Measurements from ENCODE around the gene AGXT2.
"Not testable (repeated sequence)": the region's sequence is repeated elsewhere in the genome, so short reads cannot be mapped to it uniquely, and the experiment has no call there.

The AGXT2 gene

DNA sequence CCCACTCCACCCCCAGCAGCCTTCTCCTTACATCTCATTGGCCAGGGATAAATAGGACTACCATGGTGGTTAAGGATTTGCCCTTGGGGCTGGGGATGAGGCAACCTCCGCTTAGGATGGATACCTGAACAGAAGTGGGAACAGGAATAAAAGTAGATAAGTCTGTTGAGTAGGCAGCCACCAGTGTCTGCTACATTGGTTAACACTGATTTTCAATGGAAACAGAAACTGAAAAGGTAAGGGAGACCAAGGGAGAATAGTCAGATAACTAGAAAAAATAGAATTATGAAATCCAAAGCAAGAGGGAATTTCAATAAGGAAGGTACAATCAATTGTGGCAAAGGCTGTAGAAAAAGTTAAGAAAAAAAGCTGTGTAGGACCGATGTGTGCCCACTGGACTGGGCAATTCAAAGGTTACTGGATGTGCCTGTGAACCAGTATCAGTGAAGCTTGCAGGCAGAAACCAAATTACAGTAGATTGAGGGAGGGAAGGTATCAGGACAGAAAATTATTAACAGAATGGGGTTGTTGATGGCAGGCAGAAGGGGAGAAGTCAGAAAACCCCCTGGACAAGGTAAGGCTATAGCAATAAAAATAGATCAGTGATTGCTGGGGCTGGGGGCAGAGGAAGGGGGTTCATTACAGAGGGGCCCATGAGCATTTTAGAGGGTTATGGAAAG, 69.7 kb downstream of the AGXT2 start:
- TF ChIP-seq PPARA (CRISPR knock-in tag; IDR thresholded peaks at IDR 0.05; ENCODE audit: borderline replicate concordance), result no peak
- no peak for TF ChIP-seq OSR1 (CRISPR knock-in tag; IDR thresholded peaks at IDR 0.05)
- TF ChIP-seq GLIS3 (CRISPR knock-in tag; IDR thresholded peaks at IDR 0.05), result no peak
- no peak for TF ChIP-seq ISL1 (CRISPR knock-in tag; IDR thresholded peaks at IDR 0.05)
- TF ChIP-seq, protein P1, sequence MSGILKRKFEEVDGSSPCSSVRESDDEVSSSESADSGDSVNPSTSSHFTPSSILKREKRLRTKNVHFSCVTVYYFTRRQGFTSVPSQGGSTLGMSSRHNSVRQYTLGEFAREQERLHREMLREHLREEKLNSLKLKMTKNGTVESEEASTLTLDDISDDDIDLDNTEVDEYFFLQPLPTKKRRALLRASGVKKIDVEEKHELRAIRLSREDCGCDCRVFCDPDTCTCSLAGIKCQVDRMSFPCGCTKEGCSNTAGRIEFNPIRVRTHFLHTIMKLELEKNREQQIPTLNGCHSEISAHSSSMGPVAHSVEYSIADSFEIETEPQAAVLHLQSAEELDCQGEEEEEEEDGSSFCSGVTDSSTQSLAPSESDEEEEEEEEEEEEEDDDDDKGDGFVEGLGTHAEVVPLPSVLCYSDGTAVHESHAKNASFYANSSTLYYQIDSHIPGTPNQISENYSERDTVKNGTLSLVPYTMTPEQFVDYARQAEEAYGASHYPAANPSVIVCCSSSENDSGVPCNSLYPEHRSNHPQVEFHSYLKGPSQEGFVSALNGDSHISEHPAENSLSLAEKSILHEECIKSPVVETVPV (CRISPR knock-in tag; IDR thresholded peaks at IDR 0.05), result no peak
- TF ChIP-seq, protein P2, sequence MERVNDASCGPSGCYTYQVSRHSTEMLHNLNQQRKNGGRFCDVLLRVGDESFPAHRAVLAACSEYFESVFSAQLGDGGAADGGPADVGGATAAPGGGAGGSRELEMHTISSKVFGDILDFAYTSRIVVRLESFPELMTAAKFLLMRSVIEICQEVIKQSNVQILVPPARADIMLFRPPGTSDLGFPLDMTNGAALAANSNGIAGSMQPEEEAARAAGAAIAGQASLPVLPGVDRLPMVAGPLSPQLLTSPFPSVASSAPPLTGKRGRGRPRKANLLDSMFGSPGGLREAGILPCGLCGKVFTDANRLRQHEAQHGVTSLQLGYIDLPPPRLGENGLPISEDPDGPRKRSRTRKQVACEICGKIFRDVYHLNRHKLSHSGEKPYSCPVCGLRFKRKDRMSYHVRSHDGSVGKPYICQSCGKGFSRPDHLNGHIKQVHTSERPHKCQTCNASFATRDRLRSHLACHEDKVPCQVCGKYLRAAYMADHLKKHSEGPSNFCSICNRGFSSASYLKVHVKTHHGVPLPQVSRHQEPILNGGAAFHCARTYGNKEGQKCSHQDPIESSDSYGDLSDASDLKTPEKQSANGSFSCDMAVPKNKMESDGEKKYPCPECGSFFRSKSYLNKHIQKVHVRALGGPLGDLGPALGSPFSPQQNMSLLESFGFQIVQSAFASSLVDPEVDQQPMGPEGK (CRISPR knock-in tag; IDR thresholded peaks at IDR 0.05; ENCODE audit: borderline replicate concordance), result no peak
- no peak for TF ChIP-seq CSDC2 (CRISPR knock-in tag; IDR thresholded peaks at IDR 0.05)
- TF ChIP-seq, protein P3, sequence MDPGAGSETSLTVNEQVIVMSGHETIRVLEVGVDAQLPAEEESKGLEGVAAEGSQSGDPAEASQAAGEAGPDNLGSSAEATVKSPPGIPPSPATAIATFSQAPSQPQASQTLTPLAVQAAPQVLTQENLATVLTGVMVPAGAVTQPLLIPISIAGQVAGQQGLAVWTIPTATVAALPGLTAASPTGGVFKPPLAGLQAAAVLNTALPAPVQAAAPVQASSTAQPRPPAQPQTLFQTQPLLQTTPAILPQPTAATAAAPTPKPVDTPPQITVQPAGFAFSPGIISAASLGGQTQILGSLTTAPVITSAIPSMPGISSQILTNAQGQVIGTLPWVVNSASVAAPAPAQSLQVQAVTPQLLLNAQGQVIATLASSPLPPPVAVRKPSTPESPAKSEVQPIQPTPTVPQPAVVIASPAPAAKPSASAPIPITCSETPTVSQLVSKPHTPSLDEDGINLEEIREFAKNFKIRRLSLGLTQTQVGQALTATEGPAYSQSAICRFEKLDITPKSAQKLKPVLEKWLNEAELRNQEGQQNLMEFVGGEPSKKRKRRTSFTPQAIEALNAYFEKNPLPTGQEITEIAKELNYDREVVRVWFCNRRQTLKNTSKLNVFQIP (CRISPR knock-in tag; IDR thresholded peaks at IDR 0.05; ENCODE audit: borderline replicate concordance, low read depth), result no peak
- no peak for TF ChIP-seq BACH2 (CRISPR knock-in tag; IDR thresholded peaks at IDR 0.05; ENCODE audit: borderline replicate concordance)
- no peak for ATAC-seq

GRCh38 chr5:34976347-34976746, 71.4 kb downstream of the AGXT2 start:
- TF ChIP-seq ARNTL (CRISPR knock-in tag; IDR thresholded peaks at IDR 0.05; ENCODE audit: borderline replicate concordance, low read depth) (no peak), ESRRG (CRISPR knock-in tag; IDR thresholded peaks at IDR 0.05) (no peak), ZNF70 (CRISPR knock-in tag; IDR thresholded peaks at IDR 0.05) (no peak), TSHZ2 (CRISPR knock-in tag; IDR thresholded peaks at IDR 0.05) (no peak), RARB (CRISPR knock-in tag; IDR thresholded peaks at IDR 0.05) (no peak), OSR1 (CRISPR knock-in tag; IDR thresholded peaks at IDR 0.05) (no peak), ZC3H10 (CRISPR knock-in tag; IDR thresholded peaks at IDR 0.05) (no peak), SNAI2 (CRISPR knock-in tag; IDR thresholded peaks at IDR 0.05) (no peak), ZNF565 (CRISPR knock-in tag; conservative IDR thresholded peaks at IDR 0.05; ENCODE audit: low read depth) (no peak), ISL1 (CRISPR knock-in tag; IDR thresholded peaks at IDR 0.05) (no peak), ZFP3 (CRISPR knock-in tag; IDR thresholded peaks at IDR 0.05) (no peak), CSDC2 (CRISPR knock-in tag; IDR thresholded peaks at IDR 0.05) (no peak), ZNF8 (CRISPR knock-in tag; IDR thresholded peaks at IDR 0.05) (no peak), PPARA (CRISPR knock-in tag; IDR thresholded peaks at IDR 0.05; ENCODE audit: borderline replicate concordance) (no peak), TCF4 (CRISPR knock-in tag; IDR thresholded peaks at IDR 0.05; ENCODE audit: borderline replicate concordance) (no peak), CREB5 (CRISPR knock-in tag; IDR thresholded peaks at IDR 0.05; ENCODE audit: low read depth) (no peak), GLIS3 (CRISPR knock-in tag; IDR thresholded peaks at IDR 0.05) (no peak)
- TF ChIP-seq, protein P1 (CRISPR knock-in tag; IDR thresholded peaks at IDR 0.05), result no peak
- TF ChIP-seq, protein P3 (CRISPR knock-in tag; IDR thresholded peaks at IDR 0.05; ENCODE audit: borderline replicate concordance, low read depth), result no peak
- TF ChIP-seq, protein P2 (CRISPR knock-in tag; IDR thresholded peaks at IDR 0.05; ENCODE audit: borderline replicate concordance), result no peak
- no peak for ATAC-seq

DNA sequence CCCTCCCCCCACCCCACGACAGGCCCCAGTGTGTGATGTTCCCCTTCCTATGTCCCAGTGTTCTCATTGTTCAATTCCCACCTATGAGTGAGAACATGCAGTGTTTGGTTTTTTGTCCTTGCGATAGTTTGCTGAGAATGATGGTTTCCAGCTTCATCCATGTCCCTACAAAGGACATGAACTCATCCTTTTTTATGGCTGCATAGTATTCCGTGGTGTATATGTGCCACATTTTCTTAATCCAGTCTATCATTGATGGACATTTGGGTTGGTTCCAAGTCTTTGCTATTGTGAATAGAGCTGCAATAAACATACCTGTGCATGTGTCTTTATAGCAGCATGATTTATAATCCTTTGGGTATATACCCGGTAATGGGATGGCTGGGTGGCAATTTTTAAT, 76.1 kb downstream of the AGXT2 start:
- not testable (repeated sequence) for ATAC-seq
